Prostate gland (tissue), 2 donors: Measurements from ENCODE around the gene SPTAN1. TPM values are rescaled to one million over a fixed set of nuclear protein-coding genes. Genes with fewer than 3 reads are reported as not detected.

ENCODE experiments used
- DNase-seq: peaks from one replicate; pipeline ENCODE4 v3.0.0-alpha.2; 2019; ENCODE audit warnings: low spot score
- H3K27ac ChIP-seq, 2 donors: fragments of 200-600 bp; sonication (generic); 2 replicates each; pipeline ENCODE4 v1.5.1; 2017 to 2019
- H3K27me3 ChIP-seq: fragments of 200-600 bp; sonication (generic); replicated peaks from 2 replicates; pipeline ENCODE4 v1.5.1; 2019; ENCODE audit not compliant: insufficient read depth
- H3K36me3 ChIP-seq, 2 donors: fragments of 200-600 bp; sonication (generic); 1 replicate in 1 of 2; 2 replicates in 1 of 2; pipeline versions ENCODE4 v1.5.1 to v1.8.1; 2017 to 2019
- H3K4me1 ChIP-seq: fragments of 200-600 bp; sonication (generic); replicated peaks from 2 replicates; pipeline ENCODE4 v1.5.1; 2019
- H3K4me3 ChIP-seq, 2 donors: fragments of 200-600 bp; sonication (generic); 2 replicates each; pipeline ENCODE4 v1.5.1; 2017 to 2019
- H3K9me3 ChIP-seq: fragments of 200-600 bp; sonication (generic); 2 replicates; pipeline ENCODE4 v1.5.1; 2017
- CTCF ChIP-seq, 4 experiments: fragments of 200-600 bp in 2 of 4; fragments of 450-650 bp in 2 of 4; sonication (generic) in 2 of 4; IDR thresholded peaks; 1 replicate in 3 of 4; 2 replicates in 1 of 4; pipeline ENCODE4 v1.5.1; 2016 to 2019; ENCODE audit warnings: antibody characterized with exemption in 4 of 4, mild to moderate bottlenecking in 2 of 4, moderate library complexity in 2 of 4
- POLR2A ChIP-seq: fragments of 450-650 bp; IDR thresholded peaks from one replicate; pipeline ENCODE4 v1.6.1; 2016; ENCODE audit warnings: antibody characterized with exemption, mild to moderate bottlenecking
- POLR2AphosphoS5 ChIP-seq: sonication (generic); formaldehyde crosslinking; IDR thresholded peaks from one replicate; pipeline ENCODE4 v1.6.1; 2017; ENCODE audit warnings: antibody characterized with exemption
- WGBS: methylation state at CpG from one replicate; pipeline ENCODE4 v1.1.5; 2018; 5-methylcytosine and 5-hydroxymethylcytosine counted together
- intact Hi-C: fragments of 100-400 bp; cut with DNase I; formaldehyde crosslinking; loops from one replicate; pipeline ENCODE4 v1.14.2; 2022
- total RNA-seq, 2 donors: library from RNA; depleted of rRNA; stranded (reverse); fragments of >200 nt; gene quantifications; one replicate each; pipeline ENCODE4 v1.1.0, GENCODE V29; 2016

The SPTAN1 gene
- total RNA-seq, 2 donors from 2014 or later, result 130 to 472 TPM

DNA sequence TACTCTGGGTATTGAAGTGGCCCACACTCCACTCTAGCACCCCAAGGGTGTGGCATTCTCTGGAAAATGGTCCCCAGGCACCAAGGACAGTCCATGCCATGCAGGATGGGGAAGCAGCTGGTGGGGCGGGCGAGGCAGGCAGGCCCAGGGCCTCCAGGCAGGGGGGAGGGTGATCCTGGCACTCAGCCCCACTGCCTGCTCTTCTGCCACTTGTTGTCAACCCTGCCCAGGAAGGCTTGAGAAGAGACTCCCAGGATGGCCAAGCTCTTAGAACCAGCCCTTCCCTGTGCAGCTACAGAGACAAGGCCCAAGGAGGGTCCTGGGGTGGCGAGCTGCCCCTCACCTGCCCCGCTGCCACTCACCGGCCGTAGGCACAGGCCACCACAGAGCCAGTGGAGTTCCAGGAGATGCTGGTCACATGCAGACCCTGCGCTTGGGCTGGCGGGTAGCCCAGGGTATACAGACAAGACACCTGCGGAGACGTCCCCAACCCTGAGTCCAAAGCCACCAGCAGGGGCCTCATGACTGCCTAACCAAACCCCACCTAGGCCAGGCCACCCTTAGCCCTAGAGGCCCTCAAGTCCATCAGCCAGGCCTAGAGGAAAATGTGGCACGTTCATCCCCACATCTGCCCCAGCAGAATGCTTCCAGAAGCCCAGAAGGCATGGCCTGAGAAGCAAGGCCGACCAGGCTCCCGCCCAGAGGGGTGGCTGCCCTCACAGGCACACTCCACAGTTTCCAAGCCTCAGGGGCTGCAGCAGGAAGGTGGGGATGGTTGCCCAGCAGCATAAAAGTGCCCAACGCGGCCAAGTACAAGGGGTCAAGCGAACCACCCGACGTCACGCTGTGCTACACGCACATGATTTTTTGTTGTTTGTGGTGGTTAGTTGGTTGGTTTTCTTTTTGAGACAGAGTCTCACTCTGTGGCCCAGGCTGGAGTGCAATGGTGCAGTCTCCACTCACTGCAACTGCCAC lies 84.5 kb downstream of the SPTAN1 start:
- H3K9me3 ChIP-seq, result no peaks in the 10 kb centered on the region
- intact Hi-C loops, result no loop called here
- H3K4me1 ChIP-seq, result peaks cover 10% of the 10 kb centered on the region
- peak overlapping the region; percentile 70 to 77 for H3K27ac ChIP-seq
- no peak overlapping the region for H3K4me3 ChIP-seq
- 83% methylated on average over 20 of the region's 20 CpGs for WGBS
- H3K36me3 ChIP-seq, result peaks cover 12 to 21% of the 10 kb centered on the region in 2 donors
- no peak for TF ChIP-seq POLR2A
- DNase-seq, result no peak
- H3K27me3 ChIP-seq, result no peaks in the 10 kb centered on the region

DNA sequence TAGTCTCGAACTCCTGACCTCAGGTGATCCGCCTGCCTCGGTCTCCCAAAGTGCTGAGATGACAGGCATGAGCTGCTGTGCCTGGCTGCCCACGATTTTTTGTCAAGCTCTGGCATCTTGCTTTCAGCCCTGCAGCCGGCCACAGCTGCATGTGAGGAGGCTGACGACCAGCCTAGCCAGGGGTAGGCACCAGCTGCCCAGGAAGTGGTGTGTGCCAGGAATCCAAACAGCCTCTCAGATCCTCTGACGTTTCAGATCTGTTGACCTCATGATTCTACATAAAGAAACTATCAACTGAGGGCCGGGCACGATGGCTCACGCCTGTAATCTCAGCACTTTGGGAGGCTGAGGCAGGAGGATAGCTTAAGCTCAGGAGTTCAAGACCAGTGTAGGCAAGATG lies 85.3 kb downstream of the SPTAN1 start:
- H3K36me3 ChIP-seq, result peaks cover 6 to 13% of the 10 kb centered on the region in 2 donors
- H3K27me3 ChIP-seq, result no peaks in the 10 kb centered on the region
- H3K27ac ChIP-seq, result no peak overlapping the region
- H3K4me1 ChIP-seq, result peaks cover 10% of the 10 kb centered on the region
- intact Hi-C loops, result no loop called here
- DNase-seq, result no peak
- 66% methylated on average over 10 of the region's 10 CpGs for WGBS
- no peaks in the 10 kb centered on the region for H3K9me3 ChIP-seq
- no peak overlapping the region for H3K4me3 ChIP-seq
- no peak for TF ChIP-seq POLR2A
- TF ChIP-seq CTCF (IDR thresholded peaks at IDR 0.05), result no peak
- no peak for TF ChIP-seq POLR2AphosphoS5

- H3K4me3 ChIP-seq, result no peak overlapping the region
- intact Hi-C loops, result no loop called here
- H3K4me1 ChIP-seq, result peaks cover 10% of the 10 kb centered on the region
- H3K27me3 ChIP-seq, result no peaks in the 10 kb centered on the region
- H3K9me3 ChIP-seq, result no peaks in the 10 kb centered on the region
- TF ChIP-seq POLR2A (no peak), CTCF (IDR thresholded peaks at IDR 0.05) (no peak), POLR2AphosphoS5 (no peak)
- H3K36me3 ChIP-seq, result peaks cover 3 to 5% of the 10 kb centered on the region in 2 donors
- DNase-seq, result no peak
- no peak overlapping the region for H3K27ac ChIP-seq
- 86% methylated on average over 4 of the region's 4 CpGs for WGBS
These were observed 86.2 kb downstream of the SPTAN1 start for GRCh38 chr9:128638580-128638979.

DNA sequence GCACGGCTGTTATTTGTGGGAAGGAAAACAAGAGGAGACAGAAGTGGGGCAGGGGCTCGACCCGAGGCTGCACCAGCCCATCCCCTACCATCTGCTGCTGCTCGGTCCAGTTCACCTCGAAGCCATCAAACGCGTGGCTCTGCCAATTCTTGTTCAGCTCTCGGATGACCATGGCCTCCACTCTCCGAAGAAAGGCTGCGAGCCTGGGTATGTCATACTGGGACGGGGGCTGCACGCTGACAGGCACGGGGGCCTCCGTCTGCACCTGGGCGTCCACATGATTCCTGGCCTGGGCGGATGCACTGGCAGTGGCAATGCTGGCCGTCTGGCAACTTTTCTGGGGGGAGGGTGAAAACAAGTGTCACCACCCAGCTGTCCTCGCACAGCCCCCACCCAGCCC lies 88.2 kb downstream of the SPTAN1 start:
- Histone ChIP-seq H3K4me3 (no peak overlapping the region), H3K9me3 (no peaks in the 10 kb centered on the region), H3K27me3 (no peaks in the 10 kb centered on the region), H3K36me3 (peaks cover 0 to 3% of the 10 kb centered on the region in 2 donors), H3K4me1 (no peaks in the 10 kb centered on the region), H3K27ac (no peak overlapping the region)
- no peak for TF ChIP-seq POLR2AphosphoS5
- TF ChIP-seq CTCF (IDR thresholded peaks at IDR 0.05), result no peak
- TF ChIP-seq POLR2A, result no peak
- WGBS, result 93% methylated on average over 18 of the region's 18 CpGs
- intact Hi-C loops, result no loop called here
- no peak for DNase-seq

DNA sequence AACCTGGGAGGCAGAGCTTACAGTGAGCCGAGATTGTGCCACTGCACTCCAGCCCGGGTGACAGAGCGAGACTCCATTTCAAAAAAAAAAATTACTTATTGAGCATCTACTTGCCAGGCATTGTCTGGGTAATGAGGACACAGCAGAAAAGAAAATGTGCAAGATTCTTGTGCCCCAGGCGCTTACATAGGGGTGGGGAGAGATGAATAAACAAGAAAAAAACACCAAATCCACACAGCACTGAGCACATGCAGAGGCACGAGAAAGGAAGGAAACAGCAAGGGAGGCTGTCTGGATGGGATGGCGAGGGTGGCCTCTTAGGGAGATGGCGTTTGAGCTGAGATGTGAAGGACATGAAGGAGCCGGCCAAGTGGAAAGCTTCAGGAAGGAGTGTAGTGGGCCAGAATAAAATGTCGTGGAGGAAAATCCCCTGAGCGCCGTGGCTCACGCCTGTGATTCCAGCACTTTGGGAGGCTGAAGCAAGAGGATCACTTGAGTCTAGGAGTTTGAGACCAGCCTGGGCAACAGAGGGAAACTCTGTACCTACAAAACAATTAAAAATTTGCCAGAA lies 90.4 kb downstream of the SPTAN1 start:
- H3K27ac ChIP-seq, result no peak overlapping the region
- no peak overlapping the region for H3K4me3 ChIP-seq
- WGBS, result 68% methylated on average over 12 of the region's 12 CpGs
- no peaks in the 10 kb centered on the region for H3K4me1 ChIP-seq
- intact Hi-C loops, result no loop called here
- no peak for DNase-seq
- TF ChIP-seq POLR2AphosphoS5 (no peak), CTCF (IDR thresholded peaks at IDR 0.05) (no peak), POLR2A (no peak)
- peaks cover 0 to 3% of the 10 kb centered on the region in 2 donors for H3K36me3 ChIP-seq
- H3K27me3 ChIP-seq, result no peaks in the 10 kb centered on the region
- no peaks in the 10 kb centered on the region for H3K9me3 ChIP-seq
